HL-60 (cell line): Measurements from ENCODE around the gene CTNNA2.

Experiments used
- DNase-seq, 2 experiments: peaks; one replicate each; pipeline ENCODE4 v3.0.0-alpha.2; 2010 to 2020; ENCODE audit warnings: low read depth in 1 of 2, low spot score in 1 of 2
- H3K27ac ChIP-seq: fragments of 250-450 bp; sonication (Bioruptor Pico); replicated peaks from 2 replicates; pipeline ENCODE4 v1.5.1; 2020; ENCODE audit warnings: mild to moderate bottlenecking, moderate library complexity
- H3K27me3 ChIP-seq: fragments of 250-450 bp; sonication (Bioruptor Pico); 2 replicates; pipeline ENCODE4 v1.5.1; 2021; ENCODE audit warnings: mild to moderate bottlenecking, moderate library complexity; ENCODE audit not compliant: insufficient read depth, poor library complexity, severe bottlenecking
- H3K4me3 ChIP-seq: replicated peaks from 2 replicates; pipeline ENCODE4 v1.5.1; 2011; ENCODE audit warnings: mild to moderate bottlenecking, control low read depth, low read length; ENCODE audit not compliant: insufficient read depth
- GABPA ChIP-seq: IDR thresholded peaks from 2 replicates; pipeline ENCODE4 v1.6.1; 2012; ENCODE audit warnings: low read depth
- POLR2AphosphoS5 ChIP-seq: IDR thresholded peaks from 2 replicates; pipeline ENCODE4 v1.6.1; 2012; ENCODE audit warnings: low read depth
- SPI1 ChIP-seq: IDR thresholded peaks from 2 replicates; pipeline ENCODE4 v1.6.1; 2012; ENCODE audit warnings: low read depth, mild to moderate bottlenecking, borderline replicate concordance
- TF ChIP-seq, protein P1 (sequence below): IDR thresholded peaks from 2 replicates; pipeline ENCODE4 v1.6.1; 2012; ENCODE audit warnings: low read depth; ENCODE audit not compliant: insufficient replicate concordance
- TF ChIP-seq, protein P2 (sequence below): IDR thresholded peaks from one replicate; pipeline ENCODE4 v1.5.1; 2011; ENCODE audit warnings: low read length, control low read depth, inconsistent platforms; ENCODE audit not compliant: insufficient read depth

Gene CTNNA2

DNA sequence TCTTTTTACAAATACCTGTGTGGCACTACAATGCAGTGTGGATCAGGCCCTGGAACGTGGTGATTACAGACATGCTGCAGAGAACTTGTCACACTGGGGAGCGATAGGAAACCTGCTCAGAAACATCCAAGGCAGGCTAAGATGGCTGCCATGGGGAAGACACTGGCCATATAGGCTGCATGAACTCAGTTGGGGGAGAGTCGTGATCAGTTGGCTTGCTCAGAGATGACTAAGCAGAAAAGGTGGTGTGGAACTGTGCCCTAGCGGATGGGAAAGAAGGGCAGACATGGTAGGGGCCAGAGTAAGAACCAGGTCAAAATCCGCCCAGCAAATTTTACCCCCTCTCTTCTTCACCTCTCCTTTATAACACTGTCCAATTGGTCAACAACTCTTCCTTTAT is 483.9 kb downstream of the CTNNA2 start:
- Histone ChIP-seq H3K4me3 (no peak overlapping the region), H3K27ac (no peak overlapping the region), H3K27me3 (peaks cover 7% of the 10 kb centered on the region)
- no peak for DNase-seq
- TF ChIP-seq GABPA, result no peak
- no peak for TF ChIP-seq POLR2AphosphoS5
- no peak for TF ChIP-seq SPI1
- TF ChIP-seq, protein P1, sequence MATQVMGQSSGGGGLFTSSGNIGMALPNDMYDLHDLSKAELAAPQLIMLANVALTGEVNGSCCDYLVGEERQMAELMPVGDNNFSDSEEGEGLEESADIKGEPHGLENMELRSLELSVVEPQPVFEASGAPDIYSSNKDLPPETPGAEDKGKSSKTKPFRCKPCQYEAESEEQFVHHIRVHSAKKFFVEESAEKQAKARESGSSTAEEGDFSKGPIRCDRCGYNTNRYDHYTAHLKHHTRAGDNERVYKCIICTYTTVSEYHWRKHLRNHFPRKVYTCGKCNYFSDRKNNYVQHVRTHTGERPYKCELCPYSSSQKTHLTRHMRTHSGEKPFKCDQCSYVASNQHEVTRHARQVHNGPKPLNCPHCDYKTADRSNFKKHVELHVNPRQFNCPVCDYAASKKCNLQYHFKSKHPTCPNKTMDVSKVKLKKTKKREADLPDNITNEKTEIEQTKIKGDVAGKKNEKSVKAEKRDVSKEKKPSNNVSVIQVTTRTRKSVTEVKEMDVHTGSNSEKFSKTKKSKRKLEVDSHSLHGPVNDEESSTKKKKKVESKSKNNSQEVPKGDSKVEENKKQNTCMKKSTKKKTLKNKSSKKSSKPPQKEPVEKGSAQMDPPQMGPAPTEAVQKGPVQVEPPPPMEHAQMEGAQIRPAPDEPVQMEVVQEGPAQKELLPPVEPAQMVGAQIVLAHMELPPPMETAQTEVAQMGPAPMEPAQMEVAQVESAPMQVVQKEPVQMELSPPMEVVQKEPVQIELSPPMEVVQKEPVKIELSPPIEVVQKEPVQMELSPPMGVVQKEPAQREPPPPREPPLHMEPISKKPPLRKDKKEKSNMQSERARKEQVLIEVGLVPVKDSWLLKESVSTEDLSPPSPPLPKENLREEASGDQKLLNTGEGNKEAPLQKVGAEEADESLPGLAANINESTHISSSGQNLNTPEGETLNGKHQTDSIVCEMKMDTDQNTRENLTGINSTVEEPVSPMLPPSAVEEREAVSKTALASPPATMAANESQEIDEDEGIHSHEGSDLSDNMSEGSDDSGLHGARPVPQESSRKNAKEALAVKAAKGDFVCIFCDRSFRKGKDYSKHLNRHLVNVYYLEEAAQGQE, result no peak
- TF ChIP-seq, protein P2, sequence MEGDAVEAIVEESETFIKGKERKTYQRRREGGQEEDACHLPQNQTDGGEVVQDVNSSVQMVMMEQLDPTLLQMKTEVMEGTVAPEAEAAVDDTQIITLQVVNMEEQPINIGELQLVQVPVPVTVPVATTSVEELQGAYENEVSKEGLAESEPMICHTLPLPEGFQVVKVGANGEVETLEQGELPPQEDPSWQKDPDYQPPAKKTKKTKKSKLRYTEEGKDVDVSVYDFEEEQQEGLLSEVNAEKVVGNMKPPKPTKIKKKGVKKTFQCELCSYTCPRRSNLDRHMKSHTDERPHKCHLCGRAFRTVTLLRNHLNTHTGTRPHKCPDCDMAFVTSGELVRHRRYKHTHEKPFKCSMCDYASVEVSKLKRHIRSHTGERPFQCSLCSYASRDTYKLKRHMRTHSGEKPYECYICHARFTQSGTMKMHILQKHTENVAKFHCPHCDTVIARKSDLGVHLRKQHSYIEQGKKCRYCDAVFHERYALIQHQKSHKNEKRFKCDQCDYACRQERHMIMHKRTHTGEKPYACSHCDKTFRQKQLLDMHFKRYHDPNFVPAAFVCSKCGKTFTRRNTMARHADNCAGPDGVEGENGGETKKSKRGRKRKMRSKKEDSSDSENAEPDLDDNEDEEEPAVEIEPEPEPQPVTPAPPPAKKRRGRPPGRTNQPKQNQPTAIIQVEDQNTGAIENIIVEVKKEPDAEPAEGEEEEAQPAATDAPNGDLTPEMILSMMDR, result no peak

DNA sequence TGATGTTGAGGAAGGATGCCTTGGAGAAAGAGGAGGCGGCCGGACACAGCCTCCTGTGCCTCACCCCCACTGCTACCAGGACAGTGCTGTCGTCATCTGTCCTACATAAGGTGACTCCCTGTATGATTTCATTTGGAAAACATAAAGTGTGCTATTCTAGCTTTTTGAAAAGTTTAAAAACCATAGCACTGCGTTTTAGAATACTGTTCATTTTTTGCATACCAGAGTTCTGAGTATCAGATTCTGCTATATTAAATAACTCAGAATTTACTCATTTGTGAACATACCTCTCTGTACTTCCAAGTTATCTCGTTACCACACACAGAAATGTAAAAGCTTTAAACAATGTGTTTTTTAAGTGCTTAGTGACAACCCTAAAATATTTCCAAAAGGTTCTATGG is 488.9 kb downstream of the CTNNA2 start:
- Histone ChIP-seq H3K27me3 (peaks cover 7% of the 10 kb centered on the region), H3K4me3 (no peak overlapping the region), H3K27ac (no peak overlapping the region)
- no peak for DNase-seq
- TF ChIP-seq SPI1, result no peak

DNA sequence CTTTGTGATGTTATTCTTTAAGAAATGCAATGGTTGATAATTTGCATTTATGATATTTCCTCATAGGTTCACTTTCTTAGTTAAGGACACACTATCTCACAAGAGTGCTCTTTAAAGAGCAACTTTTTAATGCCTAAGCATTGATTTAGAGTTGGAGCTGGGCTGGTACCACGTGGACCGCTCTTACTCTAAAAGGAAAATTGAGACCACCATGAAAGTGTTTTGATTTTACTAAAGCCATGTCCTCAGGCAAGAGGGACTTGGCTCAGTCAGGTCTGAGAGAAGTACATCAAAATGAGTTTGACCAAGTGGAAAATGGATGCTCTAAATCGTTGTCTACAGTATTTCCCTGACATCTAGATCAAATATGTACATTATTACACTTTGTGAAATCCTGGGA is 489.3 kb downstream of the CTNNA2 start:
- DNase-seq, result no peak
- H3K27ac ChIP-seq, result no peak overlapping the region

DNA sequence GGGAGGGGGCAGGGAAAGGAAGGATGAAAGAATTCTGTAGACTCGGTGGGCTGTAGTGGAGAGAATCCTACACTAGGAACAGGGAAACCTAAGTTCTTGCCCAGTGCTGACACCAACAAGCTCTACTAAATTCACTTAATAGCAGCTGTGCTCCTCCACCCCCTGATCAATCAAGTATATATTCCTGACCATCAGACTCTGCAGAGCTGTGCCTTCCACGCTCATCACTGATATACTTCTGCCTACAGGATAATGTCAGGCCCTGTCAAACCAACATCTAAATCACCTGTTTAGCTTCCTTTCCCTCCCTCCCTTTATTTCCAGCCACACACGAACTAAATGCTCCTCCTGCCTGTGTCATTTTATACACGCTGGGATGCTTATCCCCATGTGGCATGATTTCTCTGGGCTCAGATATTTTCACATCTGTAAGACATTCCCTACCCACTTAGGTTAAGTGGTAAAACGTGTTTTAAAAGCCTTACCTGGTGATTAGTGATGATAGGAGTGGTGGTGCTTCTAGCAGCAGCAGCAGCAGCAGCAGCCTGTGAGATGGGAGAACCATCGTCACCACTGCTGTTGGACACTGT is 489.8 kb downstream of the CTNNA2 start:
- no peak for TF ChIP-seq GABPA
- TF ChIP-seq, protein P1, result no peak
- Histone ChIP-seq H3K4me3 (no peak overlapping the region), H3K27me3 (peaks cover 5% of the 10 kb centered on the region), H3K27ac (no peak overlapping the region)
- no peak for DNase-seq

More for the DNA sequence above, 489.3 kb downstream of the CTNNA2 start:
- H3K27me3 ChIP-seq, result peaks cover 7% of the 10 kb centered on the region
- H3K4me3 ChIP-seq, result no peak overlapping the region
- TF ChIP-seq GABPA (no peak), SPI1 (no peak), POLR2AphosphoS5 (no peak)
- TF ChIP-seq, protein P1, result no peak
- TF ChIP-seq, protein P2, result no peak
